ENCODE measurements around the gene LIMS4.
"Not testable (repeated sequence)": the region's sequence is repeated elsewhere in the genome, so short reads cannot be mapped to it uniquely, and the experiment has no call there.

Gene LIMS4

GRCh38 chr2:110449127-110449947, 23.3 kb downstream of the LIMS4 start:
- DNase-seq: not testable (repeated sequence)

- DNase-seq: not testable (repeated sequence)
Observed at GRCh38 chr2:110446644-110447043, 26.0 kb downstream of the LIMS4 start.

DNA sequence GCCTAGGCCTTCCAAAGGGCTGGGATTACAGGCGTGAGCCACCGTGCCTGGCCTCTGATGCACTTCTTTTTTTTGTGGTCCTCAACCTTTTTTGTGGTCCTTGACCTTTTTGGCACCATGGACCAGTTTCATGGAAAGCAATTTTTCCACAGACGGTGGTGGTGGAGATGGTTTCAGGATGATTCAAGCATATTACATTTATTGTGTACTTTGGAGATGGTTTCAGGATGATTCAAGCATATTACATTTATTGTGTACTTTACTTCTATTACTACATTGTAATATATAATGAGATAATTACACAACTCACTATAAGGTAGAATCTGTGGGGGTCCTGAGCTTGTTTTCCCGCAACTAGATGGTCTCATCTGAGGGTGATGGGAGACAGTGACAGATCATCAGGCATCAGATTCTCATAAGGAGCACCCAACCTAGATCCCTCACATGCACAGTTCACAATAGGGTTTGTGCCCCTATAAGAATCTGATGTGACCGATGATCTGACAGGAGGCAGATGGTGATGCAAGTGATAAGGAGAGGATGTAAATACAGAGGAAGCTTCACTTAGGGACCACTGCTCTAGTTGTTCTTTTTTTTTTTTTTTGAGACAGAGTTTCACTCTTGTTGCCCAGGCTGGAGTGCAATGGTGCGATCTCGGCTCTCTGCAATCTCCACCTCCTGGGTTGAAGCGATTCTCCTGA, 29.2 kb downstream of the LIMS4 start:
- not testable (repeated sequence) for DNase-seq

DNA sequence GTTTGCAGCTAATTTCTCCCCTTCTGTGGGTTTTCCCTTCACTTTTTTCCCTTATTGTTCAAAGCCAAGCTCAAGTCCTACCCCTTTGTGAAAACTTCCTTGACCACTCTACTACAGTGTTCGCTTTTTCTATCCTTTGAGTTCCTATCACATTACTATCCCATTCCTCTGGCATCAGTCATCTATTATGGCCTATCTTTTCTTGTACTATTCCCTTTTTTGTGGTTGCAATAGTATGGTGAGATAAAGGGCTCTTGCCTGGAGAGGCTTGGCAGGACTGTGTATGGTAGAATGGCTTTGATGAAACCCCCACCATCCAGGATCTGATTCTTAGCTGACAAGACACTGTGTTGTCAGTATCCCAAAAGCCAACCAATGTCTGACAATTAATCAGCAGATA, 30.7 kb downstream of the LIMS4 start:
- not testable (repeated sequence) for DNase-seq

GRCh38 chr2:110434565-110434964, 38.1 kb downstream of the LIMS4 start:
- not testable (repeated sequence) for DNase-seq

GRCh38 chr2:110425725-110426124, 46.9 kb downstream of the LIMS4 start:
- not testable (repeated sequence) for DNase-seq

GRCh38 chr2:110424421-110424820, 48.2 kb downstream of the LIMS4 start:
- not testable (repeated sequence) for DNase-seq

GRCh38 chr2:110423574-110423962, 49.0 kb downstream of the LIMS4 start:
- not testable (repeated sequence) for DNase-seq

DNA sequence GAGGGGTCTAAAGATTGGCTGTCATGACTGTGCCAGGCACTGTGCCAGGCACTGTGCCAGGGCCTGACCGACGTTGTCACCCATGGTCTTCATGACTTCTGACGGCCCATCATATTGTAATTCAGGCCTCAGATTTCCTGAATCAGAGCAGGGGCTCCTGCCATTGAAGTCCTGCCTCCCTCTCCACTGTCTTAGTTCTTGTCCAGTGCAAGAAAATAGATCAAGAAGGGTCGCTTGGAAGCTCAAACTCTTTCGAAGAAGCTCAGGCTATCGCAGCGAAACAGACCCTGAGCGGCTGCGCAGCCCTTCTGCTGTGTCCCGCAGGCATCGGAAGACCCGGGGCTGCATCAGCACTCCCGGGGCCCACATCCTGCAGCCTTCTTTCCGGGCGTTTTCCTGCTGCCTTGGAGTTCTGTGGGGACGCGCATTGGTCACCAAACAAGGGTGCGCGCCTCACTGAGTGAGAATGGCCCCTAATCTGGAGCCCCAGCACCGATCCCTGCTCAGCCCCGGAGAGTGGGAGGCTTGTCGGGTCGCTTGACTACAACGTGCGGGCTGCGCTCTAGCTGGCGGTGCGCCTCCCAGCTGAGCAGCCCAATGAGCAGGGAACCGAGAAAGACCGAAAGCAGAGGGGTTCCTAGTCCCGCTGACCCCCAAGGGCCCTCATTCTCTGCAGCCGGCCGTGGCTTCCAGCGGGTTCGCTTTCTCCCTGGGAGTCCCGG, 49.6 kb downstream of the LIMS4 start:
- DNase-seq: not testable (repeated sequence)

GRCh38 chr2:110420641-110421354, 51.8 kb downstream of the LIMS4 start:
- not testable (repeated sequence) for DNase-seq

- not testable (repeated sequence) for DNase-seq
Observed at GRCh38 chr2:110407142-110407541, 65.5 kb downstream of the LIMS4 start.

DNA sequence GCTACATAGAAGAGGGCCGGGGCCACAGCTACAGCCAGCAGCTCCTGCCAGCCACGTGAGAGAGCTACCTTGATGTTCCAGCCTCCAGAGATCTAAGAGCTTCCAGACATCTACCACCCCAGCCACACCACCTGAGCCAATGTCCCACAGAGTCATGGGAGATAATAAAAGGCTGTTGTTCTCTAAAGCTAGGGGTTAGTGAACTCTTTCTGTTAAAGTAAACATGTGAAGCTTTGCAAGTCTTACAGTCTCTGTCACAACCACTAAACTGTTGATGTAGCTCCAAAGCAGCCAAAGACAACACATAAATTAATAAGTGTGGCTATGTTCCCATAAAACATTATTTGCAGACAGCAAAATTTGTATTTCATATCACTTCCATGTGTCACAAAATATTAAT, 67.6 kb downstream of the LIMS4 start:
- DNase-seq: not testable (repeated sequence)

- not testable (repeated sequence) for DNase-seq
Observed at GRCh38 chr2:110404246-110404645, 68.4 kb downstream of the LIMS4 start.

DNA sequence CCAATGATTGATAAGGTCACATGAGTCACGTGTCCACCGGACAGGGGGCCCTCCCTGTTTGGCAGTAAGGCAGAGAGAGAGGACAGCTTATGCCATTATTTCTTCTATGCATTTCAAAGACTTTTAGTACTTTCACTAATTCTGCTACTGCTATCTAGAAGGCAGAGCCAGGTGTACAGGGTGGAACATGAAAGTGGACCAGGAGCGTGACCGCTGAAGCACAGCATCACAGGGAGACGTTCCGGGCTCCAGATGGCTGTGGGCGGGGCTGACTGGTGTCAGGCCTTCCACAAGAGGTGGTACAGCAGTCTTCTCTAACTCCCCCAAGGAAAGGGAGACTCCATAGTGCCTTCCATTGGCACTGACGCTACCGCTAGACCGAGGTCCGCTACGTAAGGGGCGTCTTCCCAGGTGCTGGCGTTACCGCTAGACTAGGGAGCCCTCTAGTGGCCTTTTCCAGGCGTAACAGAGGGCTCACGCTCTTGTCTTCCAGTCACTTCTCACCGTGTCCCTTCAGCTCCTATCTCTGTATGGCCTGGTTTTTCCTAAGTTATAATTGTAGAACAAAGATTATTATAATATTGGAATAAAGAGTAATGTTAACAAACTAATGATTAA, 71.5 kb downstream of the LIMS4 start:
- not testable (repeated sequence) for DNase-seq

DNA sequence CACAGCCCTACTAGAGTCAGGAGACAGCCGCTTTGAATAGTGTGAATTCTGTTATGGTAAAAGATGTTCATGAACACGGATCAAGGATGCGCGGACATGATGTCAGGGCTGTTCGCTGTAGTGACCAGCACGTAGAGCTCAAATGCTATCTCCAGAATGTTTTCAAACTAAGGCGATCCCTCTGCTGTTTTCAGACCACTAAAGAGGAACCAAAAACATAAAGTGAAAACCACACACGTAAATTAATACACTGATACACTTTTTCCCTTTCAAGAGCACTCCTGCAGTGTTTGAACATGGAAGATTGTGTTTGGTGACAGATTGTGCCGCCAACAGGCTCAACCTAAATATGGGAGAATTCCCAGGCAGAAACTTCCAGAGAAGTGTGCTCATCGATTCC, 73.2 kb downstream of the LIMS4 start:
- DNase-seq: not testable (repeated sequence)

DNA sequence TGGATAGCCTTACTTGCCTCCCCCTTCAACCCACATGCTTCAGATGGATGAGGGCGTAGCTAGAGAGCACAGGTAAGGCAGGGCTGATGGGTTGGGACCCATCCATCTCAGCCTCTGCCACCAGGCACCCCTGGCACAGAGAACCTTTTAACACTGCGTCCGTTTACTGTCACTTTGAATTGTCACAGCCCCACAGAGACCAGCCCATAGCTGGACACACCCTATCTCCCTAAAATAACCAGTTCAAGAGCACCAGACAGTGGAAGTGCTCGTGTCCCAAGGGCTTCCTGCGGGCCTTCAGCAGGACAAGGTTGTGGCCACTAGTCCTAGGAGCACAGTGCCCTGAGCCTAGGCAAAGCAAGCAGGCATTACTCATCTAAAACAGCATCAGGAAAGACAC, 76.6 kb downstream of the LIMS4 start:
- DNase-seq: not testable (repeated sequence)

Measured in CD4-positive, alpha-beta T cell treated with Interleukin-15 for 1 hour (primary cell).